ENCODE results near the gene ACBD4.
"Not testable (repeated sequence)": the region's sequence is repeated elsewhere in the genome, so short reads cannot be mapped to it uniquely, and the experiment has no call there.

Gene ACBD4

GRCh38 chr17:45121055-45121454 lies 14.4 kb upstream of the ACBD4 start:
- no peak for DNase-seq

- DNase-seq = no peak
Measured at GRCh38 chr17:45123076-45123770, 12.3 kb upstream of the ACBD4 start.

GRCh38 chr17:45123930-45124796 lies 11.3 kb upstream of the ACBD4 start:
- peak; percentile 52 to 91 for DNase-seq

- DNase-seq = not testable (repeated sequence)
Measured at GRCh38 chr17:45124797-45125122, 10.7 kb upstream of the ACBD4 start.

GRCh38 chr17:45125509-45125908 lies 10.0 kb upstream of the ACBD4 start:
- DNase-seq = no peak

- DNase-seq = no peak
Measured at GRCh38 chr17:45127207-45127547, 8.3 kb upstream of the ACBD4 start.

- DNase-seq = no peak
Measured at GRCh38 chr17:45127548-45128300, 7.8 kb upstream of the ACBD4 start.

GRCh38 chr17:45128331-45128730 lies 7.2 kb upstream of the ACBD4 start:
- DNase-seq = no peak

- no peak for DNase-seq
Measured at GRCh38 chr17:45128989-45129388, 6.5 kb upstream of the ACBD4 start.

- DNase-seq = no peak
Measured at GRCh38 chr17:45129426-45129939, 6.0 kb upstream of the ACBD4 start.

GRCh38 chr17:45129940-45130680 lies 5.4 kb upstream of the ACBD4 start:
- no peak for DNase-seq

GRCh38 chr17:45130681-45131615 lies 4.5 kb upstream of the ACBD4 start:
- DNase-seq = no peak

GRCh38 chr17:45131616-45132319 lies 3.7 kb upstream of the ACBD4 start:
- peak in 1 of 2 donors; percentile 43 for DNase-seq

GRCh38 chr17:45132320-45132571 lies 3.2 kb upstream of the ACBD4 start, which contains the start of gene PLCD3:
Gene PLCD3 (minus strand): TSS chr17:45132515. CDS start chr17:45132410, 105 bp downstream.
- peak in 1 of 2 donors; percentile 58 for DNase-seq

GRCh38 chr17:45132572-45133463 lies 2.7 kb upstream of the ACBD4 start:
- peak; percentile 36 to 67 for DNase-seq

GRCh38 chr17:45135978-45136791 lies 698 bp downstream of the ACBD4 start:
- DNase-seq = no peak

GRCh38 chr17:45136846-45137560 lies 1.5 kb downstream of the ACBD4 start:
- DNase-seq = no peak

GRCh38 chr17:45137561-45138305 lies 2.2 kb downstream of the ACBD4 start:
- DNase-seq = no peak
